NCI-H2081 treated with DMSO at 0.1 percent for 48 hours (cell line): ENCODE results near the gene LRTM2.

Experiments
- DNase-seq: peaks from one replicate; lab custom pipeline; 2025; lab: John Stamatoyannopoulos, UW

The LRTM2 gene

DNA sequence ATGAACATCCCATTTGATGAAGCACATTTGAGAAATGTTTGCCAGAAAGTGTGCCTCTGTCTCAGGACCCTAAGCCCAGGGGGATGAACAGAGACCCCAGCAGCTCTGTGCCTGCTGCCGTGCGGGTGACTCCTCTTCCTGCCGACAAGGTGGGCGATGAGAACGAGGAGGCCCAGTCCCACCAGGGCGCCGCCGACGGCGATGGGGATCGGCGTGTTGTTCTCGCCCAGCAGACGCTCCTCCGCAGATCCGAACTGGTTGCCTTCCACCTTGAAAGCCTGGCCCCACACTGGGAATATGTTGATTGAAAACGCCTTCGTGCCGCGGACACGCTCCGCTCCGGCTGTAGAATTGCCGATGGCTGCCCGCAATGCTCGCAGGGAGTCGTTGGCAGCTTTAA is 44.1 kb downstream of the LRTM2 start:
- no peak for DNase-seq

DNA sequence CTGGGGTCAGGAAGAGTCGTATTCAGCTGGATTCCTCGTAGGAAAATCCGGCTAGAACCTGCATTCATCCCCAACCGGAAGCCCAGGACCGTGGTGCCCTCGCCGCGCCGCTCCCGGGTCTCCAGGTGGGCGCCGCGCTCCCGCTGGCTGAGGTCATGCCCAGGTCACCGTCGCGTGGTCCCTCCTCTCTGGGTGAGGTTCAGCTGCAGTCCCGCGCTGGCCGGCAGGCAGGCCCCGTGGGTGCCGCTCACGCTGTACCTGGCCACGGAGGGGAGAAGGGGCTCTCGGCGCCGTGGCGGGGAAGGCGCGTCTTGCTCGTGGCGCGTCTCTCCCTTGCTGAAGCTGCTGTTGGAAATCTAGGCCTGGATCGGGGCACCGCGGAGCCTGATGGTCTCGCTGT is 44.5 kb downstream of the LRTM2 start:
- no peak for DNase-seq

- no peak for DNase-seq
Observed at GRCh38 chr12:1865284-1865866, 45.0 kb downstream of the LRTM2 start.

GRCh38 chr12:1869145-1869544 is 48.8 kb downstream of the LRTM2 start:
- DNase-seq, result no peak

DNA sequence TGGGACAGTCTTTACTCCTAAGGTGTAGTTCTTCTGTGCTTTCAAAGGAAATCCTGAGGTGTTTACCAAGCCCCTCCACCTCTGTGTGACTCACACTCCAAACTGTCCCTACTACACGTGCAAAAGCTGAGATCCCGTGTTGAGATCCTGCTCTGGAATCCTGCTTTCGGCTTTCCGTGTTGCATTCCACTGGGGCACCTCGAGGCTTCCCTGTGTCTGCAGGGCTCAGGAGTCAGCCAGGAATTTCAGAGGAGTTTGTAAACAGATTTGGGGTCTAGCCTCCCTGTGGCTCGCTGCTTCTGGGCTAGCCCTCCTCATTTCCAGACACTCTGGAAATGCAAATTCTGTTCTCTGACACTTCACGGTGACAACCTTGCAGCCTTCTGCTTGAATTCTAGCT is 49.7 kb downstream of the LRTM2 start:
- no peak for DNase-seq

DNA sequence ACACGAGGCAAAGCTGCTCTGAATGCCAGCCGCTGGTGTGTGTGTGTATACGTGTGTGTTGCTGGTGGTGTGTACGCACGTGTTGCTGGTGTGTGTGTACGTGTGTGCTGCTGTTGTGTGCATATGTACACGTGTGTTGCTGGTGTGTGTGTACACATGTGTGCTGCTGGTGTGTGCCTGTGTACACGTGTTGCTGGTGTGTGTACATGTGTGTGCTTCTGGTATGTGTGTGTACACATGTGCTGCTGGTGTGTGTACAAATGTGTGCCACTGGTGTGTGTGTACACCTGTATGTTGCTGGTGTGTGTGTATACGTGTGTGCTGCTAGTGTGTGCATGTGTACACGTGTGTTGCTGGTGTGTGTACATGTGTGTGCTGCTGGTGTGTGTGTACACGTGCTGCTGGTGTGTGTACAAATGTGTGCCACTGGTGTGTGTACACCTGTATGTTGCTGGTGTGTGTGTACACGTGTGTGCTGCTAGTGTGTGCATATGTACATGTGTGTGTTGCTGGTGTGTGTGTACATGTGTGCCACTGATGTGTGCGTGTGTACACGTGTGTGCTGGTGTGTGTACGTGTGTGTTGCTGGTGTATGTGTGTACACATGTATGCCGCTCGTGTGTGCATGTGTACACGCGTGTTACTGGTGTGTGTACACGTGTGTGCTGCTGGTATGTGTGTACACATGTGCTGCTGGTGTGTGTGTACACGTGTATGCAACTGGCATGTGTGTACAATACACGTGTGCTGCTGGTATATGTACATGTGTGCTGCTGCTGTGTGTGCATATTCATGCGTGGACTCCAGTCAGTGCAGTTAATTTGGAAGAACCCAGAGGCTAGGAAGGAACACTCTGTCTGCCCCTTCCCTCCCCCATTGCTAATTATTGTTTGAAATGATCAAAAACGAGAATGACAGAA is 50.9 kb downstream of the LRTM2 start:
- DNase-seq, result no peak

DNA sequence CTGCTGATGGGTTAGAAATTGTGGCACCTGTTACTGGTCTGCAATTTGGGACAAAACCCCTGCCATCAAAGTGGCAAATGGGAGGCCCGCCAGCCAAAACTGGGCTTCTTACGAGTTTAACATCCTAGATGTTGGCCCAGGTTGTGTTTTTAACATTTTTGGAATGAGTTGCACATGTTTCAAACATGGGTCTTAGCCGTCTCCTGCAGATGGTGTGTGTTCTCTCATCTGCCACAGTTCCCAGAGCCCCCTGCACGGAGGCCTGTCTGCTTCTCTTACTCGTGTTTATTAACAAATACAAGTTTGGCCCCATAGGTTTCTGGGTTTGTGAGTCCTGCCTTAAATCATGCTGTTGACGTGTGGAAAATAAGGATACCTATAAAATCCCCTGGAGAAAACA is 51.6 kb downstream of the LRTM2 start:
- DNase-seq, result no peak

DNA sequence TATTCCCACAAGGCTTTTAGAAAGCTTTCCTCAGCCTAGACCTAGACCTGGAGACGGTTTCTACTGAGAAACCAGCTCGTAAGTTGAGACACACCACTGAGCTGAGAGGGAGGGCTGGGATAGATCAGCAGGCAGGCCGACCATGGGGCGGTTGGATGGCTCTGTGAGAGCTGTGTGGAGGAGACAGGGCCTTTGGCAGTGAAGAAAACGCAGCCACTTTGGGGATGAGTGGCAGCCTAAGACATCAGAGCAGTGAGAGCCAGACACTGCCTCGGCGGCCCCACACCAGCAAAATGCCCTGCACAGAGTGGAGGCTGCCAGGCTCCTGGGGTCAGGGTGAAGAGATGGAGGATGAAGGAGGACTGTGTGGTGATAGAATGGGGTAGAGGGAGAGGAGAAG is 52.1 kb downstream of the LRTM2 start:
- no peak for DNase-seq

DNA sequence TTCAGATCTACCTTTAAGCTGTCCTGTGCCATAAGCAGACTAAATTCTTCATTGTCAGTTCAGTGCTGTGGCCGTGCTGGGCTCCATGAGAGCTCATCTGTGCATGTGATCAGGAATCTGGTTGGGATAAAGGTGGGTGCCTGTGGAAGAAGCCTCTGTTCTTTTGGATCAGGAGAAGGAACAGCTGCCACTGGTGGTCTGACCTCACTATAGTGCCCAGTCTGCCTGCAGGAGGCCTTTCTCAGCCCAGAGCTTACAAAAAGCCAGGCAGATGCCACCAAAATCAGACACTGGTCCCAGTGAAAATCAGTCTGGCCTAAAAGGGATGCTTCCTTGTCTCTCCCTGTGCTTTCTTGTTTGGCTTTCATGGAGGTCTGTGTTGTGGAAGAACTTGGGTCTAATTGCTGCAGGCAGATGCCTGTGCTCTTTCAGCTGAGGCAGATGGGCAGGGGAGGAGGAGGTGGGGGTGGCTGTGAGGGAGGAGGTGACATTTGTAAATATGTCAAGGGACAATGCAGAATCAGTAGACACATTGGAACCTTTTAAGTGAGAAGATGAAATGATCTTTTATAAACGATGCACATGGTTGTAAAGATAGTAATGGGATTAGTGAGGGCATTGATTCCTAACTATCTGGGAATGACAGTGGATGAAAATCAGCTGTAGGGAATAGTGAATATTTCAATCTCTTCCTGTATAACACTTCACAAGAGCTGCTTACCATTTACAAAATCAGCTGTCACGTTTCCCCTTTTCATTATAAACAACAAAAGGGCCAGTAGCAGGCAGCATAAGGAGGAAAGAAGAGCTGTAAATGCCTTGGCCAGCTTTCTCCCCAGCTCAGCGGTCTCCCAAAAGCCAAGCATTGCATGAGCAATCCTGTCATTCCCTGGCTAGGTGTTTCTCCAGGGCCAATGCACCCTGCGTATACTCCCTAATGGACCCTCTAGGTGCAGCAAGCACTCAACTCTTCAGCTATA is 53.5 kb downstream of the LRTM2 start:
- no peak for DNase-seq

DNA sequence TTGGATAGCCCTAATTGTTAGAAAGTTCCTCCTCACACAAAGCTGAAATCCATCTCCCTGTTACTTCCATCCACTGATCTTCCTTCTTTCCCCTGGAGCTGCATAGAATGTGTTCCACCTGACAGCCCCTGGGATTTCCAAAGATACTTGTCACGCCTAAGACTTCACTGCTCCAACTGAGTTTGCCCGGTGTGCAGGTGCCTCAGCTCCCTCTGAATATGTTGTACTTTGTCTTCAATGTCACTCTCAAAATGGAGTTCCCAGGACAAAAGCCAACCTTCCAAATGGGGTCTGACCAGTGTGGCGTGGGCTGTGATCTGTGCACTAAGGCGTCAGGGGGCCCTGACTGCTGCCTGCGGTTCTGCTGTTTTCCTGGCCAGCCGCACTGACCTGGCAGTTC is 55.2 kb downstream of the LRTM2 start:
- DNase-seq, result no peak

GRCh38 chr12:1876086-1876485 is 55.7 kb downstream of the LRTM2 start:
- DNase-seq, result no peak

GRCh38 chr12:1877169-1877878 is 57.0 kb downstream of the LRTM2 start:
- DNase-seq, result no peak

DNA sequence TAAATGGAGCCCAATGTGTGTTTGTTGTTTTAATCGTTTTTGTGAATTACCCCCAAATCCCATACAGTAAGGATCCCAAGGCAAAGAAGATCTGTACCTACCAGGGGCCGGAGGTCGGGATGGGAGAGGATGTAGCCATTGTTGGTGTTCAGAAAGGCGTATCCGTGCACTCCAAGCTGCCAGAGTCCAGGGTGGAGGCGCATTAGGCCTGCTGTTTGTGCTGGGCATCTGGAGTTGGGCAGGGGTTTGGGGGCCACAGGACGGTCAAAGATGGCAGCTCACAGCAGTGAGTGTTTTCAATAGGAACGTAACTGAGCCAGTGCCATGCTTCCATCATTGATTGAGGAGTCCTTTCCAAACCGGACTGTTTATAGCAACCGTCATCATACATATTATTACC is 57.8 kb downstream of the LRTM2 start:
- no peak for DNase-seq

GRCh38 chr12:1878695-1879094 is 58.3 kb downstream of the LRTM2 start:
- no peak for DNase-seq

- DNase-seq, result no peak
Observed at GRCh38 chr12:1879633-1880032, 59.3 kb downstream of the LRTM2 start.

GRCh38 chr12:1880153-1880845 is 59.9 kb downstream of the LRTM2 start:
- DNase-seq, result no peak

- no peak for DNase-seq
Observed at GRCh38 chr12:1880876-1881275, 60.5 kb downstream of the LRTM2 start.

DNA sequence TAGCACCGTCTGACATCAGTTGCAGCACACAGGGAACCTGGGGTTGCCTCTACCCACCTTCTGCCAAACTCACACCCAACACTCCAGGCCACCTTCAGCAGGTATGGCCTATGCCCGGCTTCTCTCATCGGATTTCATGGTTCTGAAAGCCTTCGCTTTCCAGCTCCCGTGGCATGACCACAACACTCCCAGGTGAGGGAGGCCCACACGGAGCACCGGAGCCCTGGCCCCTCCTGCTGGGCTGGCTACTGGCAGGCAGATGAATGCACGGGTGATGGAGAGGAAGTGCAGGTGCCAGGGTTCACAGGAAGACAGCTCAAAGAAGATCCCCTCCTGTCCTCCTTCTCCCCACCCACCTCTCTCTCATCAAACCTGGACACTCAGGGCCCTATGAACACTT is 60.9 kb downstream of the LRTM2 start:
- no peak for DNase-seq

DNA sequence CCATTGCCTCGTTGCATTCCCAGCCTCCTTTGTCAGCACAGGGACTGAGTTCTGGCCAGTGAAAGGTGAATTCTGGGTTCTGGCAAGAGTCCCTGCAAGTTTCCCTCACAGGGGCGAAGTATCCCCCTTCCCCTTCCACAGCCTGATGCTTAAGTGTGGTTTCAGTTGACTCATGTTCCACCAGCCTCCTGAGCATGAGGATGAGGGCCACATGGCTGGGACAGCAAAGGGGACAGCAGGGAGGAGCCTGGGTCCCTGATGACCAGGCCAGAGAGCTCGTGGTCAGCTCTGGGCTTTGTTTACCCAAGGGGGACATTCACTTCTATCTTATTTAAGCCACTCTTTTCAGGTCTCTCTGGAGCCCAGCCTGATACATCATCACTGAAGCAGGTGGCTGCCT is 61.6 kb downstream of the LRTM2 start:
- no peak for DNase-seq

- no peak for DNase-seq
Observed at GRCh38 chr12:1882405-1882804, 62.0 kb downstream of the LRTM2 start.

DNA sequence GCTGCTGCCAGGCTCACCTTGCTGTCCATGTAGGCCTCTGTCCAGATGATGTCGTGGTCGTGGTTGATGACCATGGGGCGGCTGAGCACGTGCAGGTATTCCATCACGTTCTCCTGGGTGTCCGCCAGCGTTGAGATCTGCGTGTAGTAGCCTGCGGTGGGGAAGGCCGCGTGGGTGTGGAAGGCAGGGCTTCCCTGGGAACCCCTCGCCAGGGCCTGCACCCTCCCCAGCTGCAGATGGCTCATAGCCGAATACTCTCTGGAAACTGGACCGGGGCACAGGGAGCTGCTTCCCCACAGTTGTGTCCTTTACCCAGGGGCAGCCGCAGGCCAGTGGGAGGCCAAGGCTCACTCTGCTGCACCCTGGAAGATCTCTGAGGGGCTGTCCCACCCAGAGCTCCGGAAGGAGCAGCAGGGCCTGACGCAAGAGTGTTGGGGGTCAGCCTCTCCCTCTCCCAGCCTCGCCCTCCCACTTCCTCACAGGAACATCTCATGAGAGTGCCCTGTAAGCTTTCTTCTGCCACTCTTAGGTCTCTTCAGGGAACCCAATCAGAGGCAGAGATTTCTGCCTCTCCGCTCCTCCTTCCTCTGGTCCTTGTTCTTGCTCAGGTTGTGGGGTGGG is 62.6 kb downstream of the LRTM2 start:
- no peak for DNase-seq
